ENCODE measurements around the gene RBM44.
A peak's percentile ranks its signal among the peaks of the same experiment; 100 is the strongest.

GRCh38 chr2:237774811-237775553 lies 23.6 kb upstream of the RBM44 start:
- TF ChIP-seq POLR2AphosphoS5 (IDR thresholded peaks at IDR 0.05; ENCODE audit: low read depth, low read length) (no peak), POLR2A (IDR thresholded peaks at IDR 0.05; ENCODE audit: low read depth, low read length) (no peak), SPI1 (IDR thresholded peaks at IDR 0.05; ENCODE audit: low read depth, low read length) (no peak), TAF1 (IDR thresholded peaks at IDR 0.05; ENCODE audit: low read depth, low read length) (no peak), POU2F2 (IDR thresholded peaks at IDR 0.05; ENCODE audit: low read depth, low read length) (0 out of 2 replicates have a peak, but pooled peaks have one; percentile 8), PAX5 (IDR thresholded peaks at IDR 0.05; ENCODE audit: insufficient read depth, low read length, severe bottlenecking) (no peak)
